ENCODE measurements around the gene DCBLD1.

DNA sequence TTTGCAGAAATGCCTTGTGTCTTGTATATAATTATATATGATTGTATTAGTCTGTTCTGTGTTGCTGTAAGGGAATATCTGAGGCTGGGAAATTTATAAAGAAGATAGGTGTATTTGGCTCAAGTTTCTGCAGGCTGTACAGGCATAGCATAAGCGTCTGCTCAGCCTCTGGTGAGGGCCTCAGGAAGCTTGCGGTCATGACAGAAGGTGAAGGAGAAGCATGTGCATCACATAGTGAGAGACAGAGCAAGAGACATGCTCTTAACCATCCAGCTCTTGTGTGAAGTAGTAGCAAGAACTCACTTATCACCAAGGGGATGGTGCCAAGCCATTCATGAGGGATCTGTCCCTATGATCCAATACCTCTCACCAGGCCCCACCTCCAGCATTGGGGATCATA, 6.5 kb downstream of the DCBLD1 start:
- TF ChIP-seq, protein P1, sequence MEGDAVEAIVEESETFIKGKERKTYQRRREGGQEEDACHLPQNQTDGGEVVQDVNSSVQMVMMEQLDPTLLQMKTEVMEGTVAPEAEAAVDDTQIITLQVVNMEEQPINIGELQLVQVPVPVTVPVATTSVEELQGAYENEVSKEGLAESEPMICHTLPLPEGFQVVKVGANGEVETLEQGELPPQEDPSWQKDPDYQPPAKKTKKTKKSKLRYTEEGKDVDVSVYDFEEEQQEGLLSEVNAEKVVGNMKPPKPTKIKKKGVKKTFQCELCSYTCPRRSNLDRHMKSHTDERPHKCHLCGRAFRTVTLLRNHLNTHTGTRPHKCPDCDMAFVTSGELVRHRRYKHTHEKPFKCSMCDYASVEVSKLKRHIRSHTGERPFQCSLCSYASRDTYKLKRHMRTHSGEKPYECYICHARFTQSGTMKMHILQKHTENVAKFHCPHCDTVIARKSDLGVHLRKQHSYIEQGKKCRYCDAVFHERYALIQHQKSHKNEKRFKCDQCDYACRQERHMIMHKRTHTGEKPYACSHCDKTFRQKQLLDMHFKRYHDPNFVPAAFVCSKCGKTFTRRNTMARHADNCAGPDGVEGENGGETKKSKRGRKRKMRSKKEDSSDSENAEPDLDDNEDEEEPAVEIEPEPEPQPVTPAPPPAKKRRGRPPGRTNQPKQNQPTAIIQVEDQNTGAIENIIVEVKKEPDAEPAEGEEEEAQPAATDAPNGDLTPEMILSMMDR (conservative IDR thresholded peaks at IDR 0.05): no peak
- no peak for TF ChIP-seq ZFX (IDR thresholded peaks at IDR 0.05)

Measured in C4-2B (cell line).